Stimulated activated CD4-positive, alpha-beta T cell treated with anti-CD3 and anti-CD28 coated beads, Interleukin-1b, Interleukin-23, amount 100 ng/mL, for 1 hour (primary cell): Measurements from ENCODE around the gene PFDN1.

ENCODE experiments used
- DNase-seq, 2 donors: peaks; one replicate each; pipeline ENCODE4 v3.0.0-alpha.2; 2020; ENCODE audit warnings: low read depth in 2 of 2

The PFDN1 gene

GRCh38 chr5:140259500-140259899 is 43.4 kb downstream of the PFDN1 start:
- no peak for DNase-seq

- no peak for DNase-seq
These were observed 44.0 kb downstream of the PFDN1 start for GRCh38 chr5:140258873-140259272.

- no peak for DNase-seq
These were observed 44.9 kb downstream of the PFDN1 start for GRCh38 chr5:140258016-140258415.

- DNase-seq: no peak
These were observed 46.2 kb downstream of the PFDN1 start for GRCh38 chr5:140256726-140257125.

GRCh38 chr5:140255460-140256157 is 47.3 kb downstream of the PFDN1 start:
- no peak for DNase-seq

GRCh38 chr5:140253985-140254384 is 48.9 kb downstream of the PFDN1 start:
- no peak for DNase-seq

GRCh38 chr5:140252470-140253126 is 50.3 kb downstream of the PFDN1 start:
- no peak for DNase-seq

GRCh38 chr5:140251527-140251973 is 51.4 kb downstream of the PFDN1 start:
- DNase-seq: peak in 1 of 2 donors; percentile 7

GRCh38 chr5:140250386-140250785 is 52.5 kb downstream of the PFDN1 start:
- no peak for DNase-seq

- no peak for DNase-seq
These were observed 53.4 kb downstream of the PFDN1 start for GRCh38 chr5:140249536-140249935.

- no peak for DNase-seq
These were observed 54.5 kb downstream of the PFDN1 start for GRCh38 chr5:140248414-140248813.

GRCh38 chr5:140246378-140247122 is 56.4 kb downstream of the PFDN1 start:
- no peak for DNase-seq

GRCh38 chr5:140245926-140246325 is 57.0 kb downstream of the PFDN1 start:
- no peak for DNase-seq

GRCh38 chr5:140245341-140245740 is 57.6 kb downstream of the PFDN1 start:
- no peak for DNase-seq

- DNase-seq: peak; percentile 48 to 59
These were observed 58.3 kb downstream of the PFDN1 start for GRCh38 chr5:140244525-140245025.

GRCh38 chr5:140243706-140244250 is 59.1 kb downstream of the PFDN1 start:
- DNase-seq: no peak

- no peak for DNase-seq
These were observed 59.9 kb downstream of the PFDN1 start for GRCh38 chr5:140242890-140243585.

GRCh38 chr5:140242099-140242498 is 60.8 kb downstream of the PFDN1 start:
- DNase-seq: no peak

- no peak for DNase-seq
These were observed 61.8 kb downstream of the PFDN1 start for GRCh38 chr5:140240987-140241706.

GRCh38 chr5:140239939-140240700 is 62.8 kb downstream of the PFDN1 start:
- peak in 1 of 2 donors; percentile 35 for DNase-seq
